Lower leg skin (tissue), 4 donors: ENCODE data around the gene SYNGR4. TPM values are rescaled to one million over a fixed set of nuclear protein-coding genes. Genes with fewer than 3 reads are reported as not detected.

Source experiments
- DNase-seq, 2 donors: peaks; one replicate each; pipeline ENCODE4 v3.0.0-alpha.2; 2019; ENCODE audit warnings: low spot score in 2 of 2
- H3K4me3 ChIP-seq: fragments of 200-600 bp; sonication (generic); 2 replicates; pipeline ENCODE4 v1.5.1; 2017; ENCODE audit warnings: mild to moderate bottlenecking, low read depth; ENCODE audit not compliant: poor library complexity, severe bottlenecking
- CTCF ChIP-seq, 3 donors: fragments of 450-650 bp; IDR thresholded peaks; one replicate each; pipeline ENCODE4 v1.5.1; 2016; ENCODE audit warnings: antibody characterized with exemption in 3 of 3, mild to moderate bottlenecking in 3 of 3, moderate library complexity in 2 of 3
- POLR2A ChIP-seq, 2 donors: fragments of 450-650 bp; IDR thresholded peaks; one replicate each; pipeline ENCODE4 v1.6.1; 2016 to 2017; ENCODE audit warnings: antibody characterized with exemption in 2 of 2, mild to moderate bottlenecking in 1 of 2, moderate library complexity in 1 of 2
- WGBS, 2 donors: methylation state at CpG; one replicate each; pipeline ENCODE4 v1.1.5; 2018; 5-methylcytosine and 5-hydroxymethylcytosine counted together
- intact Hi-C: fragments of 100-400 bp; cut with DNase I; formaldehyde crosslinking; loops from one replicate; pipeline ENCODE4 v1.15.0; 2023; ENCODE audit warnings: low total_unique reads
- total RNA-seq, 4 donors: library from RNA; depleted of rRNA; stranded (reverse); fragments of >200 nt; gene quantifications; one replicate each; pipeline ENCODE4 v1.1.0, GENCODE V29; 2016

Gene SYNGR4
- total RNA-seq, 4 donors from 2014 or later: not detected

GRCh38 chr19:48392860-48393558, 28.8 kb downstream of the SYNGR4 start:
- intact Hi-C loops: no loop called here
- no peak overlapping the region for H3K4me3 ChIP-seq
- TF ChIP-seq CTCF (IDR thresholded peaks at IDR 0.05): no peak
- TF ChIP-seq POLR2A (IDR thresholded peaks at IDR 0.05): no peak
- no peak for DNase-seq
- WGBS, 2 donors: 79% methylated on average over 15 of the region's 15 CpGs

- 1 to 5% methylated on average over 11 to 25 of the region's 40 CpGs for WGBS, 2 donors
- DNase-seq: no peak
- no peak within 1 kb of the TSS for H3K4me3 ChIP-seq
- intact Hi-C loops: no loop called here
- TF ChIP-seq CTCF (IDR thresholded peaks at IDR 0.05) (no peak), POLR2A (IDR thresholded peaks at IDR 0.05) (no peak)
Measured at GRCh38 chr19:48393559-48394330, 29.6 kb downstream of the SYNGR4 start, which contains the start of gene GRIN2D. TSS of gene GRIN2D (plus strand) at chr19:48393668. CDS start at chr19:48398393, 4,725 bp downstream.

- intact Hi-C loops: no loop called here
- TF ChIP-seq POLR2A (IDR thresholded peaks at IDR 0.05) (no peak), CTCF (IDR thresholded peaks at IDR 0.05) (no peak)
- H3K4me3 ChIP-seq: no peak overlapping the region
- WGBS, 2 donors: 3 to 4% methylated on average over 30 to 34 of the region's 38 CpGs
- no peak for DNase-seq
Measured at GRCh38 chr19:48394331-48395169, 30.4 kb downstream of the SYNGR4 start.

- no peak overlapping the region for H3K4me3 ChIP-seq
- DNase-seq: no peak
- intact Hi-C loops: no loop called here
- WGBS, 2 donors: 14 to 16% methylated on average over 6 of the region's 6 CpGs
- TF ChIP-seq CTCF (IDR thresholded peaks at IDR 0.05) (no peak), POLR2A (IDR thresholded peaks at IDR 0.05) (no peak)
Measured at GRCh38 chr19:48395170-48395455, 30.9 kb downstream of the SYNGR4 start.

GRCh38 chr19:48395499-48395898, 31.3 kb downstream of the SYNGR4 start:
- H3K4me3 ChIP-seq: no peak overlapping the region
- DNase-seq: no peak
- intact Hi-C loops: no loop called here
- WGBS, 2 donors: 31 to 32% methylated on average over 9 of the region's 9 CpGs
- TF ChIP-seq CTCF (IDR thresholded peaks at IDR 0.05): no peak
- TF ChIP-seq POLR2A (IDR thresholded peaks at IDR 0.05): no peak
